Hepatocyte (in vitro differentiated cells): ENCODE data around the gene ITGB1BP1. TPM values are rescaled to one million over a fixed set of nuclear protein-coding genes. Genes with fewer than 3 reads are reported as not detected.

Experiments used
- DNase-seq: peaks from one replicate; pipeline ENCODE4 v3.0.0-alpha.2; 2016; ENCODE audit warnings: low spot score
- H2AFZ ChIP-seq: fragments of 200-600 bp; sonication (generic); 2 replicates; pipeline ENCODE4 v1.6.0; 2016; ENCODE audit warnings: antibody characterized with exemption, mild to moderate bottlenecking
- H3K27ac ChIP-seq: fragments of 200-600 bp; sonication (generic); 2 replicates; pipeline ENCODE4 v1.5.1; 2016; ENCODE audit warnings: mild to moderate bottlenecking
- H3K27me3 ChIP-seq: fragments of 200-600 bp; sonication (generic); 2 replicates; pipeline ENCODE4 v1.6.1; 2016
- H3K36me3 ChIP-seq: fragments of 200-600 bp; sonication (generic); replicated peaks from 2 replicates; pipeline ENCODE4 v1.5.1; 2016; ENCODE audit warnings: low read depth; ENCODE audit not compliant: insufficient read depth
- H3K4me1 ChIP-seq: fragments of 200-600 bp; sonication (generic); 2 replicates; pipeline ENCODE4 v1.5.1; 2016; ENCODE audit warnings: mild to moderate bottlenecking, moderate library complexity; ENCODE audit not compliant: insufficient read depth
- H3K4me2 ChIP-seq: fragments of 200-600 bp; sonication (generic); 2 replicates; pipeline ENCODE4 v1.6.0; 2016
- H3K4me3 ChIP-seq: fragments of 200-600 bp; sonication (generic); 2 replicates; pipeline ENCODE4 v1.5.1; 2016; ENCODE audit warnings: mild to moderate bottlenecking
- H3K79me2 ChIP-seq: fragments of 200-600 bp; sonication (generic); 2 replicates; pipeline ENCODE4 v1.6.0; 2017; ENCODE audit warnings: mild to moderate bottlenecking
- H3K9me2 ChIP-seq: fragments of 200-600 bp; sonication (generic); replicated peaks from 2 replicates; pipeline ENCODE4 v1.6.0; 2017; ENCODE audit warnings: mild to moderate bottlenecking; ENCODE audit not compliant: insufficient read depth
- H3K9me3 ChIP-seq: fragments of 200-600 bp; sonication (generic); 2 replicates; pipeline ENCODE4 v1.5.1; 2016; ENCODE audit warnings: low read depth, mild to moderate bottlenecking
- H4K20me1 ChIP-seq: fragments of 200-600 bp; sonication (generic); 2 replicates; pipeline ENCODE4 v1.6.0; 2016; ENCODE audit warnings: mild to moderate bottlenecking; ENCODE audit not compliant: insufficient read depth, poor library complexity, severe bottlenecking
- EZH2 ChIP-seq: fragments of 200-600 bp; sonication (generic); IDR thresholded peaks from 2 replicates; pipeline ENCODE4 v1.6.1; 2016; ENCODE audit warnings: antibody characterized with exemption, mild to moderate bottlenecking, borderline replicate concordance
- EZH2phosphoT487 ChIP-seq: fragments of 200-600 bp; sonication (generic); IDR thresholded peaks from one replicate; pipeline ENCODE4 v1.6.1; 2018; ENCODE audit warnings: antibody characterized with exemption, mild to moderate bottlenecking, low read depth, moderate library complexity; ENCODE audit not compliant: unreplicated experiment, severe bottlenecking
- WGBS: methylation state at CpG from one replicate; pipeline ENCODE4 v1.1.6; 2016; ENCODE audit warnings: low lambda C conversion rate; ENCODE audit errors: missing lambda C conversion rate; 5-methylcytosine and 5-hydroxymethylcytosine counted together
- polyA plus RNA-seq: library from polyadenylated mRNA; unstranded; fragments of >200 nt; fragmentation: Nextera tagmentation; extraction: Ambion mirVana; gene quantifications from 2 replicates; pipeline ENCODE4 v1.2.1, GENCODE V29; 2016
- total RNA-seq: library from RNA; depleted of rRNA; stranded (reverse); fragments of >200 nt; gene quantifications from 2 replicates; pipeline ENCODE4 v1.2.3, GENCODE V29; 2014
- TF ChIP-seq, protein P1 (sequence below): fragments of 200-600 bp; sonication (generic); IDR thresholded peaks from 2 replicates; pipeline ENCODE4 v1.5.1; 2016; ENCODE audit warnings: antibody characterized with exemption, mild to moderate bottlenecking; ENCODE audit not compliant: poor library complexity

The ITGB1BP1 gene
- total and polyA plus RNA-seq, 2 experiments from 2014 or later: 17.4 to 51.8 TPM

DNA sequence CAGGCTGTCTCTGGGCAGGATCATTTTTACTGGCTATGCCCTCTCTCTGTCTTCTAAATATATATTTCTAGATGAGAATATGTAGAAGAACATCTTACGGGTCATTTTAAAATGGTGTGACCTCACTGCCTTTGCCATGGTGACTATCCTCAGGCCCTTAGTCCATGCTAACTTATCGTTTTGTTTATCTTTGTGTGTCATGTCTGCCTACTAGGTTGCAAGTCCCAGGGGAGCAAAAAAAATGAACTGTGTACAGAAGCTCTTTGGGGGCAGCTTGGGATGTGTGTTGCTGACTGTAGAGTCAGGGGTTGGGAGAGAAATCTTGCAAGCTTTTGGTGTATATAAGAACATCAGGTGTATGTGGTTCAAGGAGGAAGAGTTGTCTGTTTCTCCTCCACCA, 11.2 kb upstream of the ITGB1BP1 start:
- Histone ChIP-seq H3K4me1 (no peaks in the 10 kb centered on the region), H2AFZ (no peak overlapping the region), H3K36me3 (peaks cover 3% of the 10 kb centered on the region), H3K27ac (no peak overlapping the region), H3K27me3 (no peaks in the 10 kb centered on the region), H3K79me2 (no peaks in the 10 kb centered on the region), H4K20me1 (no peaks in the 10 kb centered on the region), H3K4me2 (no peak overlapping the region), H3K4me3 (no peak overlapping the region), H3K9me2 (no peaks in the 10 kb centered on the region), H3K9me3 (no peaks in the 10 kb centered on the region)
- no peak for DNase-seq
- no peak for TF ChIP-seq EZH2phosphoT487
- no peak for TF ChIP-seq EZH2
- TF ChIP-seq, protein P1, sequence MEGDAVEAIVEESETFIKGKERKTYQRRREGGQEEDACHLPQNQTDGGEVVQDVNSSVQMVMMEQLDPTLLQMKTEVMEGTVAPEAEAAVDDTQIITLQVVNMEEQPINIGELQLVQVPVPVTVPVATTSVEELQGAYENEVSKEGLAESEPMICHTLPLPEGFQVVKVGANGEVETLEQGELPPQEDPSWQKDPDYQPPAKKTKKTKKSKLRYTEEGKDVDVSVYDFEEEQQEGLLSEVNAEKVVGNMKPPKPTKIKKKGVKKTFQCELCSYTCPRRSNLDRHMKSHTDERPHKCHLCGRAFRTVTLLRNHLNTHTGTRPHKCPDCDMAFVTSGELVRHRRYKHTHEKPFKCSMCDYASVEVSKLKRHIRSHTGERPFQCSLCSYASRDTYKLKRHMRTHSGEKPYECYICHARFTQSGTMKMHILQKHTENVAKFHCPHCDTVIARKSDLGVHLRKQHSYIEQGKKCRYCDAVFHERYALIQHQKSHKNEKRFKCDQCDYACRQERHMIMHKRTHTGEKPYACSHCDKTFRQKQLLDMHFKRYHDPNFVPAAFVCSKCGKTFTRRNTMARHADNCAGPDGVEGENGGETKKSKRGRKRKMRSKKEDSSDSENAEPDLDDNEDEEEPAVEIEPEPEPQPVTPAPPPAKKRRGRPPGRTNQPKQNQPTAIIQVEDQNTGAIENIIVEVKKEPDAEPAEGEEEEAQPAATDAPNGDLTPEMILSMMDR: no peak
- 83% methylated on average over 2 of the region's 2 CpGs for WGBS

DNA sequence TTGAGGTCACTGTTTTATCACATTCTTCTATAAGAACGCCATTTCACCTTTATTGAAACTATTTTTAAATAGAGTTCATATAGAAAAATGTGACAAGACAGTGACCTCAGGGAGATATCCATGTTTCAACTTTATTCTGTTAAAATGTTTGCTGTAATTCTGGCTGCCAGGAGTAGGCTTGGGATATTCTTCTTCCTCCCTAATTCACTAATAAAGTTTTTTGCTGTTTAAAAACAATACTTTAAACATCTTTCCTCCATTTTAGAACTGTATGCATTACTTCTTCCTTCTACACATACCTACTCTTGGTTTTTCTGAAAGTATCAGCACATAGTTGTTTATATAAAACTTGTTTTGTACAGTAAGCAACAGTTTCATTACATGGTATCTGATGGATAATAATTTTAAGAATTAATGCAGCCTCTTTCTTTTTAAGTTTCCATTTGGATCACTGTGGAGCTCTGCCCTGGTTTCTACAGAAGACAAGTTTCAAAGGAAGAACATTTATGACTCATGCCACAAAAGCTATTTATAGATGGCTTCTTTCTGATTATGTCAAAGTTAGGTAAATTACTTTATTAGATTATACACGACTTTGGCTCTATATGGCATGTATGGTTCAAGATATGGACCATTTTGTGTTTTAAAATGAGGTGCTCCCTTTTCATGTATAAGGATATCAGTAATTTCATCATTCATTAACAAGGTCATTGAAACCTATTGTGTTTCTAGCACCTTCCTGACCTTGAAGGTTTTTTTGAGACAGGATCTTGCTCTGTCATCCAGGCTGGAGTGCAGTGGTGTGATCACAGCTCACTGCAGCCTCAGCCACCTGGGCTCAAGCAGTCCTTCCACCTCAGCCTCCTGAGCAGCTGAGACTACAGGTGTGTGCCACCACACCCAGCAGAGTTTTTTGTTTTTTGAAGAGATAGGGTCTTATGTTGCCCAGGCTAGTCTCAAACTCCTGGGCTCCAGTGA, 7.3 kb upstream of the ITGB1BP1 start:
- no peaks in the 10 kb centered on the region for H4K20me1 ChIP-seq
- no peaks in the 10 kb centered on the region for H3K36me3 ChIP-seq
- 87% methylated on average over 2 of the region's 2 CpGs for WGBS
- H3K9me2 ChIP-seq: no peaks in the 10 kb centered on the region
- H3K4me2 ChIP-seq: no peak overlapping the region
- no peaks in the 10 kb centered on the region for H3K27me3 ChIP-seq
- no peak overlapping the region for H2AFZ ChIP-seq
- DNase-seq: no peak
- H3K9me3 ChIP-seq: no peaks in the 10 kb centered on the region
- no peaks in the 10 kb centered on the region for H3K79me2 ChIP-seq
- H3K4me1 ChIP-seq: no peaks in the 10 kb centered on the region
- TF ChIP-seq, protein P1: no peak
- no peak for TF ChIP-seq EZH2phosphoT487
- no peak for TF ChIP-seq EZH2
- no peak overlapping the region for H3K4me3 ChIP-seq
- H3K27ac ChIP-seq: peak overlapping the region; percentile 36

DNA sequence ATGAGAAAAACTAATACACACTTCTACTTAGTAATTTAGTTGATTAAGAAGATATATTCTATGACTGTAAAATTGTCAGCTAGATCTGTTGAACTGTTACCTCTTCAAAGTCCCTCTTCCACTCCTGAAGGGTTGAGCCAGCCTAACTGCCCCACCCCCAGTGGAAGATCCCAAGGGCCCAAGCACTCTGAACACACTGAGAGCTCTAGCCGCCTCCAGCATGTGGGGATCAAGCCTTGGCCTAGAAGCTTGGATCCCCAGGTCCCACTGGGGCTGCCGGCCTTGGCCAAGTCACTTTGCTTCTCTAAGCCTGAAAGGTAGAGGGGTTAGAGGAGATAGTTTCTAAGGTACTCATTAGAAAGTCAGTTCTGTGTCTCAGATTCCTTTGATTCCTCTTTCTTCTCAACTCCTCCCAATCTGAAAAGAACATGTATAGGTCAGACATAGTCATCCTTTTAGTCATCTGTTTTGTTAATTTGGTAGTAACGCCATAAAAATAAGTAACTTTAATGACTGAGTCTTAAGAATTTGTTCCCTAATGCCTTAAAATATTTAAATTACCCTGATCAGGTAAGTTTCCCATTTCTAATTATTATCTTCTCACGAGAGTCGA, 5.7 kb upstream of the ITGB1BP1 start:
- TF ChIP-seq EZH2phosphoT487 (no peak), EZH2 (no peak)
- TF ChIP-seq, protein P1: no peak
- 75% methylated on average over 5 of the region's 5 CpGs for whole genome bisulfite sequencing
- Histone ChIP-seq H3K4me1 (peaks cover 10% of the 10 kb centered on the region), H3K36me3 (no peaks in the 10 kb centered on the region), H3K9me2 (no peaks in the 10 kb centered on the region), H4K20me1 (no peaks in the 10 kb centered on the region), H3K79me2 (peaks cover 14% of the 10 kb centered on the region), H3K4me2 (no peak overlapping the region), H3K9me3 (no peaks in the 10 kb centered on the region), H3K4me3 (no peak overlapping the region), H3K27me3 (no peaks in the 10 kb centered on the region), H2AFZ (no peak overlapping the region), H3K27ac (no peak overlapping the region)
- DNase-seq: no peak
